DOHH2 (cell line): ENCODE measurements around the gene GALNT15.

Source experiments
- H3F3A ChIP-seq: fragments of 200-600 bp; sonication (generic), shearing (Covaris generic); 2 replicates; pipeline ENCODE4 v1.6.0; 2016; ENCODE audit warnings: antibody characterized with exemption, mild to moderate bottlenecking; ENCODE audit not compliant: control insufficient read depth, insufficient read depth
- H3K27ac ChIP-seq: fragments of 200-600 bp; sonication (generic); 2 replicates; pipeline ENCODE4 v1.5.1; 2014; ENCODE audit warnings: low read depth, mild to moderate bottlenecking, low read length, moderate library complexity
- H3K27me3 ChIP-seq: fragments of 200-600 bp; sonication (generic); 2 replicates; pipeline ENCODE4 v1.6.1; 2014; ENCODE audit warnings: mild to moderate bottlenecking, low read length, mixed read lengths; ENCODE audit not compliant: control insufficient read depth
- H3K36me3 ChIP-seq: fragments of 200-600 bp; sonication (generic); 2 replicates; pipeline ENCODE4 v1.6.1; 2014; ENCODE audit warnings: mild to moderate bottlenecking, low read length, moderate library complexity, mixed read lengths; ENCODE audit not compliant: control insufficient read depth
- H3K4me1 ChIP-seq: fragments of 200-600 bp; sonication (generic); 2 replicates; pipeline ENCODE4 v1.6.1; 2014; ENCODE audit warnings: mild to moderate bottlenecking, low read length, mixed read lengths; ENCODE audit not compliant: control insufficient read depth
- H3K4me2 ChIP-seq: fragments of 200-600 bp; sonication (generic); 2 replicates; pipeline ENCODE4 v1.6.0; 2014; ENCODE audit warnings: mild to moderate bottlenecking, low read length, moderate library complexity
- H3K4me3 ChIP-seq: fragments of 200-600 bp; sonication (generic); 2 replicates; pipeline ENCODE4 v1.5.1; 2014; ENCODE audit warnings: mild to moderate bottlenecking, low read length, mixed read lengths
- H3K79me2 ChIP-seq: fragments of 200-600 bp; sonication (generic); 2 replicates; pipeline ENCODE4 v1.6.1; 2014; ENCODE audit warnings: mild to moderate bottlenecking, low read length, mixed read lengths; ENCODE audit not compliant: control insufficient read depth
- H3K9me2 ChIP-seq: fragments of 200-600 bp; sonication (generic); replicated peaks from 2 replicates; pipeline ENCODE4 v1.6.1; 2014; ENCODE audit warnings: mild to moderate bottlenecking, low read length, mixed read lengths; ENCODE audit not compliant: control insufficient read depth
- H3K9me3 ChIP-seq: fragments of 200-600 bp; sonication (generic); 2 replicates; pipeline ENCODE4 v1.6.1; 2014; ENCODE audit warnings: antibody characterized with exemption, low read length, mixed read lengths; ENCODE audit not compliant: control insufficient read depth, insufficient read depth
- H4K20me1 ChIP-seq: fragments of 200-600 bp; sonication (generic); 2 replicates; pipeline ENCODE4 v1.6.0; 2014; ENCODE audit warnings: low read depth, mild to moderate bottlenecking, antibody characterized with exemption, low read length, moderate library complexity; ENCODE audit not compliant: control insufficient read depth, insufficient read depth
- EZH2phosphoT487 ChIP-seq: fragments of 200-600 bp; sonication (generic); IDR thresholded peaks from 2 replicates; pipeline ENCODE4 v1.6.1; 2017; ENCODE audit warnings: borderline replicate concordance, mild to moderate bottlenecking, antibody characterized with exemption, low read length, moderate library complexity, mixed read lengths
- TF ChIP-seq, protein P1 (sequence below): fragments of 200-600 bp; sonication (generic); IDR thresholded peaks from one replicate; pipeline ENCODE4 v1.5.1; 2014; ENCODE audit warnings: antibody characterized with exemption, mild to moderate bottlenecking, low read depth, low read length; ENCODE audit not compliant: poor library complexity, severe bottlenecking

Gene GALNT15

GRCh38 chr3:16236030-16236639, 61.7 kb downstream of the GALNT15 start:
- Histone ChIP-seq H3F3A (no peaks in the 10 kb centered on the region), H3K27me3 (0 out of 2 replicates have a peak, but pooled peaks cover 2% of the 10 kb centered on the region), H3K9me2 (no peaks in the 10 kb centered on the region), H3K4me1 (no peaks in the 10 kb centered on the region), H3K36me3 (no peaks in the 10 kb centered on the region), H3K4me2 (no peak overlapping the region), H3K9me3 (no peaks in the 10 kb centered on the region), H3K4me3 (no peak overlapping the region), H4K20me1 (no peaks in the 10 kb centered on the region), H3K27ac (no peak overlapping the region), H3K79me2 (no peaks in the 10 kb centered on the region)
- no peak for TF ChIP-seq EZH2phosphoT487

GRCh38 chr3:16236856-16237393, 62.4 kb downstream of the GALNT15 start:
- TF ChIP-seq, protein P1, sequence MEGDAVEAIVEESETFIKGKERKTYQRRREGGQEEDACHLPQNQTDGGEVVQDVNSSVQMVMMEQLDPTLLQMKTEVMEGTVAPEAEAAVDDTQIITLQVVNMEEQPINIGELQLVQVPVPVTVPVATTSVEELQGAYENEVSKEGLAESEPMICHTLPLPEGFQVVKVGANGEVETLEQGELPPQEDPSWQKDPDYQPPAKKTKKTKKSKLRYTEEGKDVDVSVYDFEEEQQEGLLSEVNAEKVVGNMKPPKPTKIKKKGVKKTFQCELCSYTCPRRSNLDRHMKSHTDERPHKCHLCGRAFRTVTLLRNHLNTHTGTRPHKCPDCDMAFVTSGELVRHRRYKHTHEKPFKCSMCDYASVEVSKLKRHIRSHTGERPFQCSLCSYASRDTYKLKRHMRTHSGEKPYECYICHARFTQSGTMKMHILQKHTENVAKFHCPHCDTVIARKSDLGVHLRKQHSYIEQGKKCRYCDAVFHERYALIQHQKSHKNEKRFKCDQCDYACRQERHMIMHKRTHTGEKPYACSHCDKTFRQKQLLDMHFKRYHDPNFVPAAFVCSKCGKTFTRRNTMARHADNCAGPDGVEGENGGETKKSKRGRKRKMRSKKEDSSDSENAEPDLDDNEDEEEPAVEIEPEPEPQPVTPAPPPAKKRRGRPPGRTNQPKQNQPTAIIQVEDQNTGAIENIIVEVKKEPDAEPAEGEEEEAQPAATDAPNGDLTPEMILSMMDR: no peak
- TF ChIP-seq EZH2phosphoT487: no peak
- Histone ChIP-seq H3K79me2 (no peaks in the 10 kb centered on the region), H3K36me3 (no peaks in the 10 kb centered on the region), H3K9me3 (no peaks in the 10 kb centered on the region), H3K4me1 (no peaks in the 10 kb centered on the region), H3F3A (no peaks in the 10 kb centered on the region), H3K4me2 (no peak overlapping the region), H3K9me2 (no peaks in the 10 kb centered on the region), H3K4me3 (no peak overlapping the region), H3K27me3 (0 out of 2 replicates have a peak, but pooled peaks cover 2% of the 10 kb centered on the region), H3K27ac (no peak overlapping the region), H4K20me1 (no peaks in the 10 kb centered on the region)

DNA sequence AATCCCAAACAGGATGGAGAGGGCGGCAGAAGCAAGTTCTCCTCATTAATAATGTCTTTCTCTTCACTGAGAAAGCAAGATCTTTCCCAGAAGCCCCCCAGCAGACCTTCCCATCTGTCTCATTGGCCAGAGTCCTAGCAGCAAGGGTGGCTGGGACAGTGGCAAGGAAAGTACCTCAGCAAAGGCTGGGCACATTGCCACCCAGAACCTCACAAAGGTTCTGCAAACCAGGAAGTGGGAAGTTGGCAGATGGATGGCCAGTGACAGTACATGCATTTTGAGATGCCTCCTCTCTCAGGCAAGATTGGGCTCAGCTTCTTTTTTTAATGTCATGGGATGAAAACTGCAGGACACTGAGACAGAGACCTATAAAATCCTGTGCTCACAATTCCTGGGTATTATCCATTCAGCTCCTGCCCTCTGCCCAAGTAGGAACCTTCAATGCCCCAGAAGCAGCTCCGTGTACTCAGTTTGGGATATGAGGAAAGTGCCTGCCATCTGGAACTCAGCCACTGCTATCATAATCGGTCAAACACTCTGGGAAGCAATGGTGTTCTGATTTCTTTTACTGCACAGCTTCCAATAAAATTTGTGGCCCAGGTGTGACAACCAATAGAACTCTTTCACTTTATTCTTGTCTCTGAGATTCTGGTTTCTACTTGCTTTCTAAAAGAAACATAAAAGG, 64.7 kb downstream of the GALNT15 start:
- Histone ChIP-seq H3F3A (no peaks in the 10 kb centered on the region), H3K4me1 (no peaks in the 10 kb centered on the region), H3K4me3 (no peak overlapping the region)

More for the DNA sequence above, 64.7 kb downstream of the GALNT15 start:
- Histone ChIP-seq H3K4me2 (no peak overlapping the region), H3K9me3 (no peaks in the 10 kb centered on the region), H3K36me3 (no peaks in the 10 kb centered on the region), H3K27ac (no peak overlapping the region), H4K20me1 (no peaks in the 10 kb centered on the region), H3K79me2 (no peaks in the 10 kb centered on the region), H3K27me3 (peaks cover 2% of the 10 kb centered on the region; the same call in 1 of the 2 replicates), H3K9me2 (no peaks in the 10 kb centered on the region)
- TF ChIP-seq EZH2phosphoT487: no peak
- TF ChIP-seq, protein P1: no peak
